Activated CD4-positive, CD25-positive, alpha-beta regulatory T cell treated with anti-CD3 and anti-CD28 coated beads, Interleukin-2, amount 50 U/mL, for 24 hours (primary cell): Measurements from ENCODE around the gene TTLL10.

Source experiments
- ATAC-seq, 2 donors: fragments of 150-1000 bp; cut with Tn5 transposase; one replicate each; pipeline ENCODE4 v1.10.0; 2021; ENCODE audit warnings: mild to moderate bottlenecking in 1 of 2, moderate library complexity in 1 of 2

The TTLL10 gene

GRCh38 chr1:1223321-1223720, 49.6 kb downstream of the TTLL10 start:
- no peak for ATAC-seq

- no peak for ATAC-seq
These were observed 50.2 kb downstream of the TTLL10 start for GRCh38 chr1:1223891-1224290.

DNA sequence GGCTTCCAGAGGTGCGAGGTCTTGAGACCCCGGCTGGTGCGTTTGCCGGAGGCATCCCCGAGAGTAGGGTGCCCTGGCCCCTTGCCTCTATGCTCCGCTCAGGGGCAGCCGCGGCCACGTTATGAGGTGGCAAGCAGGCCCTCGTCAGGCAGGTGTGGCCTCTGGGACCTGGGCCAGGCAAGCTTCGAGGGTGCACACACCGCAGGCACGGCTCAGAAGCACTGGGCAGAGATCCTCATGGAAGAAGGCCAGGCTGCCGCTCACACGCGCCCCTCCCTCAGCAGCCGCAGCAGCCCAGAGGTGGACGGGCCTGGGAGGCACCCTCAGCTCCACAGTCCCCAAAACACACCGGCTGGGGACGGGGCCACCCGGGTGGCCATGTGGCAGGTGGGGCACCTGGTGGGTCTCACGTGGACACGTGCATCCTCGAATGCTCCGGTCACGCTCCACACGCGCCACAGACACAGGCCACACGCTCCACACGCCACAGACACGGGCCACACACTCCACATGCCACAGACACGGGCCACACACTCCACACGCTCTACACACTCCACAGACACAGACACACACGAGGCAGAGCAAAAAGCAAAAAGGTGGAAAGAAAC, 51.7 kb downstream of the TTLL10 start:
- no peak for ATAC-seq

DNA sequence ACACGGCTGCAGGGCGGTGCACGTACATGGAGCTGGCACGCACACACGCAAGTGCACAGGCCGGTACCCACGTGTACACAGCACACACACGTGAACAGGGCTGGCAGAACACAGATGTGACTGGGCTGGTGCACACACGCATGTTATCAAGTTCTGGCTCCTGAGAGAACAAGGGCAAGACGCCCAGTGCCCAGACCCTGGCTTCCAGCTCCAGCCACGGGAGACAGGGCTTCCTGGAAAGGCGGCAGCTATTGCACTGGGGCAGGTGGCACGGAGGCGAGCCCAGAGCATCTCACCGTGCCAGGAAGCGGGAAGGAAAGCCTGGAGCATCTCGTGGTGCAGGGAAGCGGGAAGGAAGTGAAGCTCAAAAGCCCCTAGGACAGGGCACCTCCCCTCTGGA, 52.2 kb downstream of the TTLL10 start:
- ATAC-seq, result no peak

- no peak for ATAC-seq
These were observed 53.1 kb downstream of the TTLL10 start for GRCh38 chr1:1226566-1227362.

- no peak for ATAC-seq
These were observed 53.7 kb downstream of the TTLL10 start for GRCh38 chr1:1227386-1227785.

DNA sequence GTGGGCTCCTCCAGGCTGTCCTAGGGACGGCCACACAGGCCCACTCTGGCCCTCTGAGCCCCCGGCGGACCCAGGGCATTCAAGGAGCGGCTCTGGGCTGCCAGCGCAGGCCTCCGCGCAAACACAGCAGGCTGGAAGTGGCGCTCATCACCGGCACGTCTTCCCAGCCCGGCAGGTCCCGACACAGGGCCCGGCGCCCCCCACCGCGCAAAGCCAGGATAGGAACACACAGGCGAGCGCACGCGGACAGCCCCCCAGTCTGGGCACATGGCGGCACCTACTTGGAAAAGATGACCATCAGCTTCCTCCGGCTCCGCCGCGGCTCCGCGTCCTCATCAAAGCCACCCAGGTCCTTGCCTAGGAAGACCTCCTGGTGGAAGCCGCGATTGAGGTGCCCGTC, 54.5 kb downstream of the TTLL10 start:
- no peak for ATAC-seq

DNA sequence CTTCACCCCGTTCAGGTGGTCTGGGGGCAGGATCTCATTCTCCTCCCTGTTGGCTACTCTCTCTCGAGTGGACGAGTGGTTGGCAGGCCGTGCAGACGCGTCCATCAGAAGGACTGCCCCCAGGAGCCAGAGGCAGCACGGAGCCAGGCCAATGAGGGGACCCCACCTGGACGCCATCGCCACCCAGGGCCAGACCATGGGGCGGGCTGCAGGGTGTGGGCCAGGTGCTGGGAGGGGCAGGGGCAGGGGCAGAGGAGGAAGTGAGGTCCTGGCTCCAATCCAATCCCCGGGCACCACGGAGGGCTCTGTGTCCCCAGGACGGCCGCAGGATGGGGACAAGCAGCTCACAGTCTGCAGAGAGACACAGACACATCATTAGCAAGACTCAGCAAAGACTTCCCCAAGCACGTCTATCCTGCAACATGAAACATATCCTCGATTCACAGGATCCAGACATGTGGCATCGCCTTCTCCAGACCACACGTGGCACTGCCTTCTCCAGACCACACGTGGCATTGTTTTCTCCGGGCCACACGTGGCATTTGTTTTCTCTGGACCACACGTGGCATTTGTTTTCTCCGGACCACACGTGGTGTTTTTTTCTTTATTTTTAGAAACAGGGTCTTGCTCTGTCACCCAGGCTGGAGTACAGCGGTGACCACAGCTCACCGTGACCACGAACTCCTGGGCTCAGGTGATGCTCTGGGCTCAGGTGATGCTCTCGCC, 55.1 kb downstream of the TTLL10 start:
- ATAC-seq, result no peak

DNA sequence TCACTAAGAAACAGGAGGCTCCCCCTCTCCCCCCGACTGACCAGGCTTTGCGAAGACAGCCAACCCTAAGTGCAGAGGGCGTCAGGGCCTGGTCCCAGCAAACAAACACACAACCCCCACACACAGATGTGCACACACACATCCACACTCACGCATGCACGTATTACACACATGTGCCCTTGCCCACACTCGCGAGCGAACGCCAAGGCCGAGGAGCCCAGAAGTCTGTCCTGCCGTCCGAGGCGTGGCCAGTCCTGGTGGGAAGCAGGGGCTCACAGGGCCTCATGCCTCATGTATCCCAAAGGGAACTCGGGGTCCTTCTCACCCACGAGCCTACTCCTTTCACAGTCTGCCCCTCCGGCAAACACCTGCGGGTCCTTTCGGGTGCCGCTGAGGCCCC, 56.1 kb downstream of the TTLL10 start:
- ATAC-seq, result no peak

DNA sequence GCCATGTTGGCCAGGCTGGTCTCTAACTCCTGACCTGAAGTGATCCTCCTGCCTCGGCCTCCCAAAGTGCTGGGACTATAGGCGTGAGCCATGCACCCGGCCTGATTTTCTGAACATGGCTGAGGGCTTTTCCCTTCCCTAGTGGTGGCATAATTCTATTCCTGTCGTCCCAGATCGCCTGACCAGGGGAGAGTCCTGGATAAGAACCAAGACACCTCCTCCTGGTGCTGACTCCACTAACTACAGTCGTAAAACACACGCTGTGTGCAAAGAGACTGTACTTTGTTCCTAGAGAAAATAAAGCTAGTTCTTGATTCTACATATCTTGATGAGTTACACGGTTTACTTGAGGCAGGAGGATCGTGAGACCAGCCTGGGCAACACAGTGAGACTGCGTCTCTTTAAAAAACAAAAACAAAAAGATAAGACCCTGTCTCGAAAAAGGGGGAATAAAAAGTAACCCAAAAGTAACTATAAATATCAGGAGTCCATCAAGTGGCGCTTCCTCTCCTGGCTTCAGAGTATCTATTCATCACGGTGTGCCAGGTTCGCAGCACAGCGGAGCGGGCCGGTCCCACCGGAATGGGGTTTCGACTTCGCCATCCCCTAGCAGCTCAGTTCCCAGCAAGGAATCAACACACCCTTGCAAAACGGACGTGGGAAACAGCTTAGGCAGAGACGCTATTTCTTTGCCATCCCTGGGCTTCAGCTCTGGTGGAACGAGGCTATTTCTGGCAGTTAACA, 57.1 kb downstream of the TTLL10 start:
- no peak for ATAC-seq

DNA sequence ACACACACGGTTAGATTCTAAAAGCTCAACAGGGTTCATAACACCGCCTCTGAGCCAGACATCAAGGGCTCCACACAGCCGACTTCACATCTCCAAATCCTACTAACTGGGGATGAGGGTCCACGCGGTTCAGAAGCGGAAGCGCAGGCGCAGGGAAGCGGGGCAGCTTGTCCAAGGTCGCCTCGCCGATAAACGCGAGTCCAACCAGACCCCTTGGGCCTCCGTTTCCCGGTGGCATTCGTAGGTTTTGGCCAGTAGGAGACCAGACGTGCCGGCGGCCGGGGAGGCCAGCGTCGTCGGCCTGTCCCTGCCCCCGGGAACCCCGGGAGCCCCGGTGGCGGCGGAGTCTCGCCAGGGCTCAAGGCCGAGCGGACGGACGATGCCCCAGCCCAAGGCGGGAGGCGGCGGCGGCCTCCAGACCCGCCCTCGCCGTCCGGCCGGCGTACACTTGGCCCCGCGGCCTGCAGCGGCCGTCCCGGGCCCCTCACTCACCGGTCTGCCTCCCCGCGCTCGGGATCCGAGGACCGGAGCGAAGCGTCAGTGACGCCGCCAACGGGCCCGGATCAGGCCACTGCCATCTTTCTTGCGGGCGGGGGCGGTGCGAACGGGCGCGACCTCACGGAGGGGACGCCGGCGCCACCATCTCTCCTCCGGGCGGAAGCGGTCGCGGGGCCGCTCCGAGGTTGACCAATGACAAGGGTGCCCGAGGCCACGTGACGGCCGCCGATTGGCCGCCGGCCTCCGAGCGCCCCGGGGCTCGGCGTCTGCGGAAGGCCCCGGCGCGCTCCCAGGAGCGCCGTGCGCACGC, 57.9 kb downstream of the TTLL10 start, which contains the start of gene SDF4:
Gene SDF4 (minus strand): TSS at position 602 of the 808 bp plus-strand sequence. CDS start 3,229 bp downstream, outside the sequence.
- ATAC-seq, result peak; percentile 94 to 96

- no peak for ATAC-seq
These were observed 58.6 kb downstream of the TTLL10 start, which contains the start of gene B3GALT6 for GRCh38 chr1:1232208-1232795. B3GALT6 (plus strand) TSS chr1:1232237; CDS start chr1:1232279, 42 bp downstream.

GRCh38 chr1:1232796-1233566, 59.3 kb downstream of the TTLL10 start:
- ATAC-seq, result no peak

GRCh38 chr1:1233567-1233892, 59.9 kb downstream of the TTLL10 start:
- no peak for ATAC-seq

- ATAC-seq, result no peak
These were observed 60.6 kb downstream of the TTLL10 start for GRCh38 chr1:1234180-1234808.

- no peak for ATAC-seq
These were observed 61.5 kb downstream of the TTLL10 start for GRCh38 chr1:1235016-1235744.

DNA sequence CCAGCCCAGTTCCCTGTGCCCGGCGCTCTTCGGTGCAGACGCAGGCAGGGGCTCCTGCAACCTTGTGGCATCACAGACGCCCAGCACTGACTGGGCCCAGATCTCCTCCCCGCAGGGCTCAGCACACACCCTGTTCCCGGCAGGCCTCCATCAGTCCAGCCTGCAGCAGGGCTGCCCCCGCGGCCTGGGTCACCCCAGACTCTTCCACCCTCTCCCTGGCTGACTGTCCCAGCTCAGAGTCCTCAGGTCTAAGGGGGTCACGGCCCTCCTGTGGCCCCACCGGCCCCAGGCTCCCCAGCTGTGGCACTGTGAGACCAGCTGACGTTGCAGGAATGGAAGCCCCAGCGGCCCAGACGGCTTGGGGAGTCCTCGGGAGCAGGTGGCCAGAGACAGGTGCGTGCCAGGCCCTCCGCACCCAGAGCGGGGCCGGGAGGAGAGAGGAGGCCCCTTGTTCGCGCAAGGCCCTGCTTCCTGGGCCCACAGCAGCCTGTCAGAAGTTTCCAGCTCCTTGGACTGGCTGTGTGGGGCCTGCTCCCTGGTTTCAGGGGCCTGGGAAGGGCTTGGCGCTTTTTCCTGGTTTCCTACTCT, 62.6 kb downstream of the TTLL10 start:
- no peak for ATAC-seq

GRCh38 chr1:1236945-1237873, 63.5 kb downstream of the TTLL10 start:
- no peak for ATAC-seq
